Erythroblast (primary cell): ENCODE data around the gene SLC41A2.

ENCODE experiments used
- GATA1 ChIP-seq: IDR thresholded peaks from 2 replicates; pipeline ENCODE4 v1.6.1; 2011; ENCODE audit warnings: low read depth, mild to moderate bottlenecking, control low read depth, low read length, moderate library complexity
- POLR2A ChIP-seq: IDR thresholded peaks from 2 replicates; pipeline ENCODE4 v1.6.1; 2011; ENCODE audit warnings: mild to moderate bottlenecking, low read length

DNA sequence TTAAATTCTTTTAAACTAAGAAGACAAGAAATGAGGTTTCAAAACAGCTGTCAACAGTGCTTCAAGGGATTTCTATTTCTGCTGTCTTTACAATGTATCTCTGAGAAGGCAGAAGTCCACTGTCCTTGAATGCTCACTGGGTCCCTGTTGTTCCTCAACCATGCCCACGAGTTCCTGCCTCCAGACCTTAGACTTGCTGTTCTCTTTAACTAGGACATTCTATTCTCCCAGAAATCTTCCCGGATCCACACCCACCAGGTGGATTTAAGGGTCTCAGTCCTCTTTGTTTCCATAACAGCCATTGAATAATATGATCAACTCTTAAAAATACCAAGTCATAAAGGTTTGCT is 6.7 kb upstream of the SLC41A2 start:
- no peak for TF ChIP-seq POLR2A
- no peak for TF ChIP-seq GATA1
